ENCODE data around the gene MSH2.

Gene MSH2

DNA sequence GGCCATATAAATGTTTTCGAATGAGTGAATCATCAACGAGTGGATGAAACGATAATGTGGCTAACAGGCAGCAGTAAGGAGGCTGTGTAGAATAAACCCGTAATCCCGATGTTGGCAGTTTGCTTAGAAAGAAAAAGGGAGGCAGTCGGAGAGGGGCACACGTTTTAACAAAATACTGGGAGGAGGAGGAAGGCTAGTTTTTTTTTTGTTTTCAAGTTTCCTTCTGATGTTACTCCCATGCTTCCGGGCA, 476 bp upstream of the MSH2 start:
- H4K20me1 ChIP-seq (ENCODE audit: insufficient read depth, low read length): peaks cover 10% of the 10 kb centered on the region
- H3K79me2 ChIP-seq (ENCODE audit: insufficient read depth, low read length): peaks cover 45% of the 10 kb centered on the region
- H3K36me3 ChIP-seq (ENCODE audit: insufficient read depth, low read length): peaks cover 23% of the 10 kb centered on the region
- H3K4me1 ChIP-seq (ENCODE audit: insufficient read depth, low read length): peaks cover 41% of the 10 kb centered on the region
- H3K9ac ChIP-seq (ENCODE audit: low read depth, low read length): peak overlapping the region; percentile 85
- peak overlapping the region; percentile 79 for H3K27ac ChIP-seq (ENCODE audit: low read length)
- TF ChIP-seq EZH2 (IDR thresholded peaks at IDR 0.05; ENCODE audit: borderline replicate concordance, low read depth, low read length, severe bottlenecking): no peak
- TF ChIP-seq CTCF (IDR thresholded peaks at IDR 0.05; ENCODE audit: borderline replicate concordance, extremely low read depth, low read length, poor library complexity, severe bottlenecking): no peak
- peak overlapping the region; percentile 78 for H3K4me2 ChIP-seq (ENCODE audit: insufficient read depth, low read length)
- H3K4me3 ChIP-seq (ENCODE audit: low read depth in 1 of 2, low read length in 2 of 2): peak overlapping the region; percentile 16 to 76; a peak in 3 of 4 replicates
- DNase-seq (no peak), ATAC-seq (ENCODE audit: insufficient read depth, low read depth) (no peak)
- no peaks in the 10 kb centered on the region for H3K27me3 ChIP-seq (ENCODE audit: insufficient read depth, low read length, poor library complexity)
- H2AFZ ChIP-seq (ENCODE audit: low read depth, low read length): peak overlapping the region; percentile 69
- no peaks in the 10 kb centered on the region for H3K9me3 ChIP-seq (ENCODE audit: insufficient read depth, low read length, severe bottlenecking)

DNA sequence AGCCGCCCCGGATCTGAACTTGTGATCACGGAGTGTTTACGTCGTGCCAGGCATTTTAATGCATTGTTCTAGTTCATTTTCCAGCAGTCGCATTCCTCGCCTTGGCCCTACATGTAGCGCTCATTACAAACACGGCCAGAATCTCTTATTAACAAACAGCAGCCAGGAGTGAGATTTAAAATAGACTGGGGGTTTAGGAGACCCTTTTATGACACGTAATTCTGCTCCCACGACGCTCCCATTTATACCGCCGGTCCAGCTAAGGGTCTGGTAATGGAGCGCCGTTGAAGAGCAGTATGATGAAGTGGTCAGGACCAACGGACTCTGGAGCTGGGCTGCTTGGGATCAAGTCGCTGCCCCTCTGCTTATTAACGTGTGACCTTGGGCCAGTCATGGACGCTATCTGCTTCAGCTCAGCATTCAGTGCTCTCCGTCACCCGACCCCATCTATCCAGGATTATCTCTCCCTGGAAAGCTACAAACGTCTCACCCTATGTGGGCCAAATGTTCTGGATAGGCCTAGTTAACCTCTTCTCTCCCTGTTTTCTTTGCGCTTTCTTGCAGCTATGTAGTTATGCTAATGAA, 745 bp downstream of the MSH2 start:
- Histone ChIP-seq H3K36me3 (ENCODE audit: insufficient read depth, low read length) (peaks cover 34% of the 10 kb centered on the region), H3K79me2 (ENCODE audit: insufficient read depth, low read length) (peaks cover 58% of the 10 kb centered on the region), H2AFZ (ENCODE audit: low read depth, low read length) (peak overlapping the region; percentile 81), H4K20me1 (ENCODE audit: insufficient read depth, low read length) (peaks cover 20% of the 10 kb centered on the region), H3K27ac (ENCODE audit: low read length) (peak overlapping the region; percentile 90), H3K4me3 (ENCODE audit: low read depth in 1 of 2, low read length in 2 of 2) (peak overlapping the region; percentile 37 to 76), H3K4me2 (ENCODE audit: insufficient read depth, low read length) (peak overlapping the region; percentile 78), H3K27me3 (ENCODE audit: insufficient read depth, low read length, poor library complexity) (no peaks in the 10 kb centered on the region), H3K9me3 (ENCODE audit: insufficient read depth, low read length, severe bottlenecking) (no peaks in the 10 kb centered on the region), H3K4me1 (ENCODE audit: insufficient read depth, low read length) (peaks cover 42% of the 10 kb centered on the region), H3K9ac (ENCODE audit: low read depth, low read length) (peak overlapping the region; percentile 85)
- ATAC-seq (ENCODE audit: insufficient read depth, low read depth) (no peak), DNase-seq (peak; percentile 14)
- TF ChIP-seq EZH2 (IDR thresholded peaks at IDR 0.05; ENCODE audit: borderline replicate concordance, low read depth, low read length, severe bottlenecking) (no peak), CTCF (IDR thresholded peaks at IDR 0.05; ENCODE audit: borderline replicate concordance, extremely low read depth, low read length, poor library complexity, severe bottlenecking) (no peak)

DNA sequence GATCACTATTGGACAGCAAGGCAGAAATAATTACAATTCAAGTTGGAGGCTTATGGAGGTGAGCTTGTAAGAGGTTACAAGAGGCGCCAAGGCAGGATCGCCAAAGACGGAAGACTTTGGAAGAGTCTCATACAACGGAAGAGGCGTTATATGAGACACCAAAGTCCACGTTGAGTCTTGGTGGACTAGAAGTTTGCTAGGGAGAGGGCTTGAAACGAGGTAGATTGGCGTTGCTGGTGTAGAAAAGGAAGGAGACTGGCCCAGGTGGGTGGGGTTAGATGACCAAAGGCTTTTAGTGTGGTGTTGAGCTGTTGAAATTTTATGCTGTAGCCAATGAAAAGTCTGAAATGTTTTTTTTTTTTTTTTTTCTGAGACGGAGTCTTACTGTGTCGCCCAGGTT, 1.4 kb downstream of the MSH2 start:
- H4K20me1 ChIP-seq (ENCODE audit: insufficient read depth, low read length): peaks cover 22% of the 10 kb centered on the region
- ATAC-seq (ENCODE audit: insufficient read depth, low read depth) (no peak), DNase-seq (peak; percentile 21)
- peak overlapping the region; percentile 37 to 76; a peak in 3 of 4 replicates for H3K4me3 ChIP-seq (ENCODE audit: low read depth in 1 of 2, low read length in 2 of 2)
- H2AFZ ChIP-seq (ENCODE audit: low read depth, low read length): no peak overlapping the region
- H3K9me3 ChIP-seq (ENCODE audit: insufficient read depth, low read length, severe bottlenecking): no peaks in the 10 kb centered on the region
- H3K9ac ChIP-seq (ENCODE audit: low read depth, low read length): peak overlapping the region; percentile 85
- peak overlapping the region; percentile 90 for H3K27ac ChIP-seq (ENCODE audit: low read length)
- H3K27me3 ChIP-seq (ENCODE audit: insufficient read depth, low read length, poor library complexity): no peaks in the 10 kb centered on the region
- H3K4me2 ChIP-seq (ENCODE audit: insufficient read depth, low read length): peak overlapping the region; percentile 78
- H3K79me2 ChIP-seq (ENCODE audit: insufficient read depth, low read length): peaks cover 59% of the 10 kb centered on the region
- peaks cover 36% of the 10 kb centered on the region for H3K36me3 ChIP-seq (ENCODE audit: insufficient read depth, low read length)
- TF ChIP-seq EZH2 (IDR thresholded peaks at IDR 0.05; ENCODE audit: borderline replicate concordance, low read depth, low read length, severe bottlenecking) (no peak), CTCF (IDR thresholded peaks at IDR 0.05; ENCODE audit: borderline replicate concordance, extremely low read depth, low read length, poor library complexity, severe bottlenecking) (no peak)
- peaks cover 42% of the 10 kb centered on the region for H3K4me1 ChIP-seq (ENCODE audit: insufficient read depth, low read length)

Measured in DND-41 (cell line).